HG03558 (cell line): ENCODE data around the gene LILRB5.
"Not testable (repeated sequence)": the region's sequence is repeated elsewhere in the genome, so short reads cannot be mapped to it uniquely, and the experiment has no call there.

Source experiments
- ATAC-seq: cut with Tn5 transposase; IDR thresholded peaks from one replicate; pipeline ENCODE4 v1.9.1; 2021; ENCODE audit warnings: moderate number of reproducible peaks; ENCODE audit not compliant: unreplicated experiment; ENCODE audit errors: extremely low read depth

The LILRB5 gene

DNA sequence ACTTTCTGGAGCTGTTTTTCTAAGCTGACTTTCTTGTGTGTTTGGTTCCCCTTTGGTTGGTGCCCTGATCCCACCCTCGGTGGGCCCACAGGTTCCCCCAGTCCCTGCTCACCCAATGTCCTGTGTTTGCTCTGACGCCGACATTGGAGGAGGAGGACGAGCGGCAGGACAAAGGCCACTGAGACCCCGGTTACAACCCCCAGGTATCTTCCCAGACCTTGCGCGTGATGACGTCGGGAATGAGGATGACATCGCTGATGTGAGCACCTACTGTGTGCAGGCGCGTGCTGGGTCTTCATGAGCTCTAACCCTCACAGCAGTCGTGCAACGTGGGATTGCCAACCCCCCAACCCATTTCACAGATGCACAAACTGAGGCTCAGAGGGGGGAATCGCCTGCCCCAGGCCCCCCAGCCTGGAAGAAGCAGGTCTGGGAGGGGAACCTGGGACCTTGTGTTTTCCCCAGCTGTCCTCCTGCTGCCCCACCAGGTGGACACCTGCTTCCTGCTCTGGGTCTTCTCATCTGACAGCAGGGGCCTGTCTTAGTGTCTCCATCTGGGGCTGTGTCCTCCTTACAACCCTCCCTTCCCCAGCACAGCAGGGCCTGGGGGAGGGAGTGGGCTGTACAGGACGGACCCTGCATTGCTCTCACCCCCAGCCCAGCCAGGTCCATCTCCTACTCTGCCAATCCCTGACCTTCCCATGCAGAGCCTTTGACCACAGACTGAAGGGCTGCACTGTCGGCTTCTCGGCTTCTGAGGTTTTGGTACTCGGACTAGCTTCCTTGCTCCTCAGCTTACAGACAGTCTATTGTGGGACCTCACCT is 9.8 kb downstream of the LILRB5 start:
- ATAC-seq = no peak

DNA sequence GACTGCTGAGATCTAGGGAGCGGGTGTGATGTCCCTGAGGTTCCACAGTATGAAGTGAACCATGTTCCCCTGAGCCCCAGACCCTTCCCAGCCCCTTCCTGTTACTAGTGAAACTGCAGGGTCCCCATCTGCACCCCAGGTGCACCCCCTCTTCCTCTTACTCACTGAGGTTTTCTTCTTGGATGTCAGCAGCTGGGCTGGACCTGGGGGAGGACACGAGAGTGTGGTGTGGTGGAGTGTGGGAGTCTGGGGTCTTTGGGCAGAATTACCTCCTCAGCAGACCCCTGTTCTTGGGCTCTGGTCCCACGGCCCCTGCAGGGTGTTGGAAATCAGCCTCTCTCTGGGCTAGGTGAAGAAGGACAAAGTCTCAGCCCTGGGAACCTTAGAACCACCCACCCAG is 11.1 kb downstream of the LILRB5 start:
- ATAC-seq = no peak

DNA sequence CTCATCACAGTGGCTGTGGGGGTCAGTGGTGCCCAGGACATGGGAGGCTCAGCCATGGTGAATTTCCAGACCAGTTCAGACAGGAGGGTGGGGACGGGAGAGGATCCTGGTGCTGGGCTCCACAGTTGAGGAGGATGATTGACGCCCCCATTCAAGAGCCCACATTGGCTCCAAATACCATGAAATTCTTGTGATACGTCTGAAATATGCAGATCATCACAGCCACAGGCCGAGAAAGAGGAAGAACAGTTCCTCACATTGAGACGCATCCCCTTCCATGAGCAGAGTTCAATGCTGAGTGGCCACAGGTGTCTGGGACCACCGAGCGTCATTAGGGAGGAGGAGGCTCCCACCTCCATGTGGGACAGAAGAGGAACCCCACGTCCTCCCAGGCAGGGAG is 13.3 kb downstream of the LILRB5 start:
- not testable (repeated sequence) for ATAC-seq

DNA sequence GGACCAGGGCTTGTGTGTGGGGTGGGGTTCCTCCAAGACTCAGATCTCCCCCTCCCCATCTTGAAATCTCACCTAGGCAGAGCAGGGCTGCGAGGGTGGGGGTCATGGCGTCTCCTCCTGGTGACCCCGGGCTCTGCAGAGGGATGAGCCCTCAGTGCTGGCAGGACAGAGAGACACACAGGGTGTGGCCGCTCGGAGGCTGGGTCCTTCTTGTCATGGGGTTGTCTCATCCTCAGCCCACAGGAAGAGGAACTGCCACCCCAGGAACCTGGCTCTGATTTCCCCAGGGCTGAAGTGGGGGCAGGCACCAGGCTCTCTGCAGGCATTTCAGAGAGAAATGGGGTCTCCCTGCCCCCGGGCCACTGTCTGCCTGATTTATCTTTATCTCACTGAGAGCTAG is 14.4 kb downstream of the LILRB5 start, which contains the start of gene LILRA6:
Gene LILRA6, minus strand, starts transcription at position 145 of the 400 bp plus-strand sequence.
- ATAC-seq = not testable (repeated sequence)

DNA sequence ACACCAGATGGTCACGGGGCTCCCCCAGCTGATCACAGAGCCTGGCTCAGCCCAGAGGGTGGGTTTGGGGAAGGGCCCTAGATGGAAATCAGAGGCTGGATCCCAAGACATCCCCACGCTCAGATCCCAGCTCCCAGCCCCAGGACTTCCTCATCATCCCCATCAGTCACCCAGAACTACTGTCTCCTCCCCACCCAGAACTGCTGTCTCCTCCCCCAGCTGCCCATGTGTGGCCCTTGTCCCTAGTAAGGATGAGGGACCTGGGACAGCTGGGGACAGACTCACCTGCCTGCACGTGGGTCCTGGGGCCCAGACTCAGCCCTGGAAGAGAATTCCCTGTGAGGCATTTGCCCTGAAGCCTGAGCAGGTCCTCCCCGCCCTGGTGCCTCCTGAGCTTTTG is 14.8 kb downstream of the LILRB5 start:
- not testable (repeated sequence) for ATAC-seq

DNA sequence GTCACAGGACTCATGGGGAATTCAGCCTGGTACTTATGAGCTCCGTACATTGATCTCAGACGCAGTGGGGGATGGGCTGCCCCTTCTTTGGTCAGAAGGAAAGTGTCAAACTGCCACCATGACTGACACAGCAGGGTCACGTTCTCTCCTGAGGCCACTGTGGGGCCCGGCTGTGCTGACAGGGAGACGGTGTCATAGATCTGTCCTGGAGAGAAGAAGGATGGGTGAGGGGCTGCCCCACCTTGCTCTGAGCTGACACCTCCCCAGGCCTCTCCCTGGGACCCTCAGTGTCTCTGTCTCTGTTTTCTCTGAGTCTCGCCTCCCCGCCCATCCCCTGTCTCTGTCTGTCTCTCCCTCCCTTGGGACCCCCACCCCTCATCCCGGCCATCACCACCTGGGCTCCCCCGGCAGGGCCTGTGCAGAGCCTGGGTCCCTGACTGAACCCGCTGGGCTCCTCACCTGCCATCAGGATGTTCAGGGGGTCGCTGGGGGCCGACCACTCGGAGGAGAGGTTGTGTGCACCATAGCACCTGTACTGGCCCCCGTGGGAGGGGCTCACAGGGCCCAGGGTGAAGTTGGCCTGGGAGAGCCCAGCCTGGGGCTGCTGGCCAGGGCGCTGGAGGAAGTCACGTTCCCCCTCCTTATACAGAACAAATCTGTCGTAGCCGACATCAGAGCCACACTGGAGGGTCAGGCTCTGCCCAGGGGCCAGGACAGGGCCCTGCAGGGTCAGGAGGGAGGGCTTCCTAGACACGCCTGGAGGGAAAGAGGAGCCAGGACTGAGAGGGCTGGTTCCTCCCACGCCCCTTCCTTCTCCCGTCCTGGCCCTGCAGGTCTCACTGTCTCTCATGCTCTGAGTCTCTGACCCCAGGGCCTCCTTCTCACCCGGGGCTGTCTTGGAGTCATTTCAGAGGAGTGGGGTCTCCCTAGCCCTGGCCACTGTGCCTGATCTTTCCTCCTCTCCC is 16.4 kb downstream of the LILRB5 start:
- ATAC-seq = not testable (repeated sequence)

DNA sequence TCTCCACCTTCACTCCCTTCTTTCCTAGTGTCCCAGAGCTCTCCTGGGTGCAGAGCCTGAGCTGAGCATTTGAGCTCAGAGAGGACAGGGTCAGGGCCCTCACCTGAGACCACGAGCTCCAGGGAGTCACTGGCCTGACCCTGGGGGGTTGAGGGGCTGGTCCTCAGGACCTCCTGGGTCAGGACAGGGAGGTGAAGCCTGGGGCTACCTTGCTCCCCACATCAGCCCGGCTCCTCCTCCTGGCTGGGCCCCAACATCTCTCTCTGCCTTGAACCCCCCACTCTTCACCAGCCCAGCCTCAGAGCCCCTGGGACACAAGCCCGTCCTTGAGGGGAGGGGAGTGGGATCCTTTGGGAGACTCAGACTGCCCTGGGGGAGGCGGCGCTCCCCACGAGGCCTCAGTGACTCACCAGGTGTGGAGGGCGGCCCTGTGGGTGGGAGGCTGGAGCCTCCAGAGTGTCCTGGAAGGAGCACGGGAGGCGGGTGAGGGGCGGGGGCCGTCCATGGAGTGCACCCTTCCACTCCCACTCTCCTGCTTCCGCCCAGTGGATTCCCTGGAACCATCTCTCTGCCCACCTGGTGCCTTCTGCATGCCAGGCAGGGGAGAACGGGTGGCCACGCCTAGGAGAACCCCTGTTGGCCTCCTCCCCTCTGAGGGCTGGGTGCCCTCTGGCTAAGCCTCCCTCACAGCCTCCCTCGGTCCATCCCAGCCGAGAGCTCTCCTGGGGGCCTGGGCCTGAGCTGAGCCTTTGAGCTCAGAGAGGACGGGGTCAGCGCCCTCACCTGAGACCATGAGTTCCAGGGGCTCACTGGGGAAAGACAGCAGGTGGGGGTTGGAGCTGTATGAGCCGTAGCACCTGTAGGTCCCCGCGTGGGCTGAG is 17.3 kb downstream of the LILRB5 start:
- not testable (repeated sequence) for ATAC-seq

DNA sequence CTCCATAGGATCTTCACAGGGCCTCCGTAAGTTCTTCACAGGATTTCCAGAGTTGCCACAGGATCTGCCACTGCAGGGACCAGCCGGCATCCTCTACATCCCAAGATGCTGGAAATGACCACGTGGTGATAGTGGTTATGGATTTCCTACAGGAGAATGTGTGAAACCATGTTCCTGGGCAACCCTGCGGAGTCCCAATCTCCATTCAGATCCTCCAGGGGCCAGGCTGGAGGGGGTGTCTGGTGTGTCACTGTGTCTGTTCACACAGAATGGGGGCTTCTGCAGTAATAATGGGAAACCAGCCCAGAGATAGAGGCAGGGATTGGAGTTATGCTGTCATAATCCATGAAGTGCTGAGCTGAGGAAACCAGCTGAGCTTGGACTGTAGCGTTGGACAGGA is 23.1 kb downstream of the LILRB5 start:
- no peak for ATAC-seq

DNA sequence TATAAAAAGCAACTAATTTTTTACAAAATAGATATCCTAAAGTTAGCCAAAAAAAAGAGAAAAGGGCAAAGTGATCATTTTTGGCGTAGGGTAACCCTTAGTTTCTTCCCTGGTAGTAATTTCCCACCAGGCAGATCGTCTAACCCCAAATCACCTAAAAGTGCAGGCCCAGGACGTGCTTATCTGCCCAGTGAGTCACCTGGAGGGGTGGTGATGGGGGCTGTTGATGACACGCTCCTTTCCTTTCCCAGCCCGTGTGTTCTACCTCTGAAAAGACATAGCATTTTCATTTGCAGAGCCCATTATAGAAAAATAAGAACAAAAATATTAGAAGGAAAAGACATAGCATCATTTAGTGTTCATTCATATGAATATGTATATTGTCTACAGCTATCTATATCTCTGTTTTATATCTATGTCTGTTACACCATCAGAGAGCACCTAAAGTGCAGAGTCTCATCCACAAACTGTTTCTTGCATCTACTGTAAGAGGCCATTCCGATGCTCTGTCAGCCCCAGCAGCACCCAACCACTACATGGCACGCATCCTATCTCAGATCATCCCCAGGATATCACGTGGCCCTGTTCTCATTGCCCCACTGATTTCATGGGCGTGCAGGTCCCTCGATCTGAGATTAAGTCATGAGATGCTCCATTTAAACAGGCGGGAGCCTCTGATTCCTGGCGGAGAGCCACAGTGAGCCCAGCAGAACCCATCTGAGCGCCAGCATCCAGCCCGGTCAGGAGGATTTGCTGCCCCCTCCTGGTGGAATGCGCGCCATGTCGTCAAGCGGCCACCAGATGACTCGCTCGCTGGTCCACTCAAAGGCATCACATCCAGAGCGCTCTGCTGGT is 25.8 kb downstream of the LILRB5 start:
- ATAC-seq = no peak

DNA sequence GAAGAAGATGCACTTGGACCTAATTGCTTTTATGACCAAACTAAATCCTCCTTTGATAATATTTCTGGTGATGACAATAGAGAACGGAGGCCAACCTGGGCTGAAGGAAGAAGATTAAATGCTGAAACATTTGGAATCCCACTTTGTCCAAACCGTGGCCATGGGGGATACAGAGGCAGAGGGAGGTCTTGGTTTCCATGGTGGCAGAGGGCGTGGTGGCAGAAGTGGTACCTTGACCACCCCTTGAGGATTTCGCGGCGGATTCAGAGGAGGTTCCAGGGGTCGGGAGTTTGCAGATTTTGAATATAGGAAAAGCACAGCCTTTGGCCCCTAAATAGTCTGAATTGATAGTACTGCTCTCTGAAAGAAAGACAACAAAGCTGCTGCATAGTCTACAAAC is 27.0 kb downstream of the LILRB5 start:
- ATAC-seq = no peak

DNA sequence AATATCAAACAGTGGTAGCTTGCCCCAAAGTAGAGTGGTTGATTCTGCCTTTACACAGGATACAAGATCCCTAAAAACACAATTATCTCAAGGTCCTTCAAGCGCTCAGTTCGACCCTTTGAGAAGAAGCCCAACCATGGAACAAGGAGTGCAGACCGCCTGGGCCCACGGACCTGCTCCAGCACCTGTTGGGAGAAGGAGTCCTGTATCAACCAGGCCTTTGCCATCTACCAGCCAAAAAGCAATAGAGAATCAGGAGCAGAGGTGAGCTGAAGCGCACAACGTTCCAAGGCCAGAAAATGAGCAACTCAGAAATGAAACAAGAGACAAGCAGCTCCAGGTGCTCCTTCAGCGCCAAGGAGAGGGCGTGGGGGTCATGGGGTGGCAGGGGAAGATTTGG is 27.9 kb downstream of the LILRB5 start:
- no peak for ATAC-seq

DNA sequence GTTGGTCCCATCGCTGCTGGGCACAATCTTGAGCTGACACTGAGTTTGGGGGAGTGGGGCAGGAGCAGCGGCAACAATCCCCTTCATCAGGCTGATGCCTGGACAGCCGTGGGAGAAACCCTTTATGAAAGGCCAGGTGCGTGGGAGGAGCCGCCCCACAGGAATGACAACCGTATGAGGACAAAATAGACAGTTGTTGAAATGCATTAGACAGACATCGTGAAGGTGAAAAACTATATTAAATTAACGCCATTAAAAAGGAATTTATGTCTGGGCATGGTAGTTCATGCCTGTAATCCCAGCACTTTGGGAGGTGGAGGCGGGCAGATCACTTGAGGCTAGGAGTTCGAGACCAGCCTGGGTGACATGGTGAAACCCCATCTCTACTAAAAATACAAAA is 32.5 kb downstream of the LILRB5 start:
- not testable (repeated sequence) for ATAC-seq

DNA sequence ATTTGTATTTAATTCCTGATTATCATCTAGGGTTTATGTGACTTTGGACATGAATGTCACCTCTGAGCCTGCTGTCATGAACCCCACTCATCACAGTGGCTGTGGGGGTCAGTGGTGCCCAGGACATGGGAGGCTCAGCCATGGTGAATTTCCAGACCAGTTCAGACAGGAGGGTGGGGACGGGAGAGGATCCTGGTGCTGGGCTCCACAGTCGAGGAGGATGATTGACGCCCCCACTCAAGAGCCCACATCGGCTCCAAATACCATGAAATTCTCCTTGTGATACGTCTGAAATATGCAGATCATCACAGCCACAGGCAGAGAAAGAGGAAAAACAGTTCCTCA is 33.2 kb downstream of the LILRB5 start:
- not testable (repeated sequence) for ATAC-seq

DNA sequence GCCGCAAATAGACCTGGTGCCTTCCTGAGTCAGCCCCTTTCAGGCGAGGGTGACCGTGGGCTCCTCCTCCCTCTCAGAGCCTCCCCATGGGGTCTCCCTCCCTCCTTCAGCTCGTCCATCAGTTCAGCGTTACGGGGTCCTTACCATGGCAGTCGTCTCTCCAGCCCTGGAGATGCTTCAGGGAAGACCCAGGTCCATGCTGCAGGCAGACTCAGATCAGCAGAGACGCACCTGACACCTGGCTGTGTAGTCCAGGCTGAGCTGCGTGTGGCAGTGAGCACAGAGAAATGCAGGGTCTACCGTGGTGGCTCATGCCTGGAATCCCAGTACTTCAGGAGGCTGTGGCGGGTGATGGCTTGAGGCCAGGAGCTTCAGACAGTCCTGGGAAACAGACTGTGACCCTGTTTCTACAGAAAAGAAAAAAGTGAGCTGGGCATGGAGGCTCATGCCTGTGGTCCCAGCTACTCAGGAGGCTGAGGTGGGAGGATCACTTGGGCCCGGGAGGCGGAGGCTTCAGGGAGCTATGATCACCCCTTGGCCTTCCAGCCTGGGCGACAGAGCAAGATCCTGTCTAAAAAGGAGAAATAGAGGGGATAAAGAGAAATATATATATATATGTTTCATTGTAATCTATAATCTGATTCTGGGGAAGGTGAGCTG is 33.7 kb downstream of the LILRB5 start:
- not testable (repeated sequence) for ATAC-seq

DNA sequence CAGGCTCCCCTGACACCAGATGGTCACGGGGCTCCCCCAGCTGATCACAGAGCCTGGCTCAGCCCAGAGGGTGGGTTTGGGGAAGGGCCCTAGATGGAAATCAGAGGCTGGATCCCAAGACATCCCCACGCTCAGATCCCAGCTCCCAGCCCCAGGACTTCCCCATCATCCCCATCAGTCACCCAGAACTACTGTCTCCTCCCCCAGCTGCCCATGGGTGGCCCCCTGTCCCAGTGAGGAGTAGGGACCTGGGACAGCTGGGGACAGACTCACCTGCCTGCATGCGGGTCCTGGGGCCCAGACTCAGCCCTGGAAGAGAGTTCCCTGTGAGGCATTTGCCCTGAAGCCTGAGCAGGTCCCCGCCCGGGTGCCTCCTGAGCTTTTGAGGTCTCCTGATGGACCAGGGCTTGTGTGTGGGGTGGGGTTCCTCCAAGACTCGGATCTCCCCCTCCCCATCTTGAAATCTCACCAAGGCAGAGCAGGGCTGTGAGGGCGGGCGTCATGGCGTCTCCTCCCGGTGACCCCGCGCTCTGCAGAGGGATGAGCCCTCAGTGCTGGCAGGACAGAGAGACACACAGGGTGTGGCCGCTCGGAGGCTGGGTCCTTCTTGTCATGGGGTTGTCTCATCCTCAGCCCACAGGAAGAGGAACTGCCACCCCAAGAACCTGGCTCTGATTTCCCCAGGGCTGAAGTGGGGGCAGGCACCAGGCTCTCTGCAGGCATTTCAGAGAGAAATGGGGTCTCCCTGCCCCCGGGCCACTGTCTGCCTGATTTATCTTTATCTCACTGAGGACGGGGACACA is 34.4 kb downstream of the LILRB5 start, which contains the start of gene LILRB3:
Gene LILRB3, minus strand, starts transcription at position 534 of the 803 bp plus-strand sequence. Its CDS starts 31 bp downstream, at position 503.
- ATAC-seq = not testable (repeated sequence)

DNA sequence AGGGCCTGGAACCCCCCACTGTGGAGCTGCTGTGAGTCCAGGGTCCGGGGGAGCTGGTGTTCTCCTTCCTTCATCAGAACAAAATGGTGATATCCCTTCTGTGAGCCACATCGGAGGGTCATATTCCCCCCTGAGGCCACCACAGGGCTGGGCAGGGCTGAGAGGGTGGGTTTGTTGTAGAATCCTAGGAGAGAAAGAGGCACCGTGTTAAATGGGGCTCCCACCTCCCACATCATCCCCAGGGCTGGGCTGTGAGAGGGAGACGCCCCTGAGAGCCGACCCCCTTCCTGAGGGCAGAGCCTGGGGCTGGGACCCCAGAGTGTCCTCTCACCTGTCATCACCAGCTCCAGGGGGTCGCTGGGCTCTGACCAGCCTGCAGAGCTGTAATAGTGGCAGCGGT is 35.1 kb downstream of the LILRB5 start:
- ATAC-seq = not testable (repeated sequence)

DNA sequence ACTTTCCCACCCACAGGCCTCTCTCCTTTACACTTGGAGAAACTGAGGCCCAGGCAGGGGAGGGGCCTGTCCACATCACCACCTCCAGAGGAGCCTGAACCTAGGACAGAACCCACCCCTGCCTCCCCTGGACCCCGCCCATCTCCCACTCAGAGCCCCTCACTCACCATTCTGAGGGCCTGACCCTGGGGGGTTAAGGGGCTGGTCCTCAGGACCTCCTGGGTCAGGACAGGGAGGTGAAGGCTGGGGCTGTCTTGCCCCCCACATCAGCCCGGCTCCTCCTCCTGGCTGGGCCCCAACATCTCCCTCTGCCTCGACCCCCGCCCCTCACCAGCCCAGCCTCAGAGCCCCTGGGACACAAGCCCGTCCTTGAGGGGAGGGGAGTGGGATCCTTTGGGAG is 37.4 kb downstream of the LILRB5 start:
- not testable (repeated sequence) for ATAC-seq
